Esophagus squamous epithelium (tissue), 5 donors: ENCODE data around the gene GRIK4. TPM values are rescaled to one million over a fixed set of nuclear protein-coding genes. Genes with fewer than 3 reads are reported as not detected.

Experiments used
- DNase-seq: peaks from one replicate; lab custom pipeline; 2025; lab: John Stamatoyannopoulos, UW
- H3K27ac ChIP-seq, 4 donors: fragments of 200-600 bp; sonication (generic); one replicate each; pipeline ENCODE4 v1.5.1; 2016 to 2019; ENCODE audit warnings: mild to moderate bottlenecking in 1 of 4
- H3K27me3 ChIP-seq, 4 donors: fragments of 200-600 bp; sonication (generic); 1 replicate in 3 of 4; 2 replicates in 1 of 4; pipeline versions ENCODE4 v1.5.1 to v1.6.0; 2017 to 2021; ENCODE audit warnings: antibody characterized with exemption in 1 of 4
- H3K36me3 ChIP-seq, 3 donors: fragments of 200-600 bp; sonication (generic); one replicate each; pipeline ENCODE4 v1.5.1; 2016 to 2019
- H3K4me1 ChIP-seq, 3 donors: fragments of 200-600 bp; sonication (generic); one replicate each; pipeline ENCODE4 v1.5.1; 2017 to 2019
- H3K4me3 ChIP-seq, 4 donors: fragments of 200-600 bp; sonication (generic); 1 replicate in 3 of 4; 2 replicates in 1 of 4; pipeline ENCODE4 v1.5.1; 2016 to 2019; ENCODE audit warnings: mild to moderate bottlenecking in 2 of 4, moderate library complexity in 1 of 4
- H3K9me3 ChIP-seq, 3 donors: fragments of 200-600 bp; sonication (generic); one replicate each; pipeline ENCODE4 v1.5.1; 2016 to 2019
- CTCF ChIP-seq, 6 experiments: fragments of 450-650 bp in 4 of 6; fragments of 200-600 bp in 2 of 6; sonication (generic) in 2 of 6; IDR thresholded peaks; one replicate each; pipeline ENCODE4 v1.5.1; 2016 to 2019; ENCODE audit warnings: antibody characterized with exemption in 6 of 6, mild to moderate bottlenecking in 4 of 6, moderate library complexity in 4 of 6
- POLR2A ChIP-seq, 4 donors: fragments of 450-650 bp; IDR thresholded peaks; one replicate each; pipeline ENCODE4 v1.6.1; 2017; ENCODE audit warnings: antibody characterized with exemption in 4 of 4, mild to moderate bottlenecking in 4 of 4, moderate library complexity in 3 of 4
- WGBS, 2 donors: methylation state at CpG; one replicate each; pipeline ENCODE4 v1.1.5; 2018; 5-methylcytosine and 5-hydroxymethylcytosine counted together
- intact Hi-C: fragments of 100-400 bp; cut with DNase I; formaldehyde crosslinking; loops from one replicate; pipeline ENCODE4 v1.15.0; 2022
- total RNA-seq, 4 donors: library from RNA; depleted of rRNA; stranded (reverse); fragments of >200 nt; gene quantifications; one replicate each; pipeline ENCODE4 v1.1.0, GENCODE V29; 2016
- donor health status: DM: yes; HTN: yes; CAD: no.

Gene GRIK4
- total RNA-seq, 4 donors from 2014 or later, result 0.15 to 0.19 TPM; not detected in 2

- Histone ChIP-seq H3K27me3 (no peaks in the 10 kb centered on the region), H3K27ac (no peak overlapping the region), H3K4me3 (no peak overlapping the region), H3K4me1 (peaks cover 0 to 5% (median 0%) of the 10 kb centered on the region in 3 donors), H3K9me3 (no peaks in the 10 kb centered on the region), H3K36me3 (no peaks in the 10 kb centered on the region)
- DNase-seq, result no peak
- intact Hi-C loops, result no loop called here
- 33 to 40% methylated on average over 3 to 4 of the region's 4 CpGs for WGBS, 2 donors
- TF ChIP-seq CTCF (IDR thresholded peaks at IDR 0.05), result no peak
- no peak for TF ChIP-seq POLR2A (IDR thresholded peaks at IDR 0.05)
These were observed 114.0 kb downstream of the GRIK4 start for GRCh38 chr11:120625565-120625964.

GRCh38 chr11:120626791-120627190, 115.2 kb downstream of the GRIK4 start:
- Histone ChIP-seq H3K9me3 (no peaks in the 10 kb centered on the region), H3K36me3 (no peaks in the 10 kb centered on the region), H3K27ac (no peak overlapping the region), H3K4me3 (no peak overlapping the region), H3K4me1 (peaks cover 0 to 5% (median 0%) of the 10 kb centered on the region in 3 donors), H3K27me3 (no peaks in the 10 kb centered on the region)
- TF ChIP-seq CTCF (IDR thresholded peaks at IDR 0.05), result no peak
- no peak for TF ChIP-seq POLR2A (IDR thresholded peaks at IDR 0.05)
- WGBS, 2 donors, result 90 to 98% methylated on average over 5 to 7 of the region's 7 CpGs
- intact Hi-C loops, result no loop called here
- no peak for DNase-seq

GRCh38 chr11:120627327-120628163, 116.0 kb downstream of the GRIK4 start:
- no peaks in the 10 kb centered on the region for H3K9me3 ChIP-seq
- no peak overlapping the region for H3K27ac ChIP-seq
- no peaks in the 10 kb centered on the region for H3K27me3 ChIP-seq
- H3K4me3 ChIP-seq, result no peak overlapping the region
- H3K36me3 ChIP-seq, result no peaks in the 10 kb centered on the region
- H3K4me1 ChIP-seq, result peaks cover 0 to 4% (median 0%) of the 10 kb centered on the region in 3 donors
- WGBS, 2 donors, result 59 to 89% methylated on average over 5 to 6 of the region's 7 CpGs
- TF ChIP-seq POLR2A (IDR thresholded peaks at IDR 0.05), result no peak
- no peak for TF ChIP-seq CTCF (IDR thresholded peaks at IDR 0.05)
- intact Hi-C loops, result no loop called here
- no peak for DNase-seq

GRCh38 chr11:120629407-120630080, 118.0 kb downstream of the GRIK4 start:
- no peaks in the 10 kb centered on the region for H3K9me3 ChIP-seq
- TF ChIP-seq POLR2A (IDR thresholded peaks at IDR 0.05) (no peak), CTCF (IDR thresholded peaks at IDR 0.05) (no peak)
- no peak for DNase-seq
- WGBS, 2 donors, result 79 to 90% methylated on average over 4 to 11 of the region's 13 CpGs
- no peaks in the 10 kb centered on the region for H3K36me3 ChIP-seq
- intact Hi-C loops, result no loop called here
- no peak overlapping the region for H3K4me3 ChIP-seq
- H3K4me1 ChIP-seq, result no peaks in the 10 kb centered on the region
- no peak overlapping the region for H3K27ac ChIP-seq
- no peaks in the 10 kb centered on the region for H3K27me3 ChIP-seq

GRCh38 chr11:120630122-120630521, 118.6 kb downstream of the GRIK4 start:
- intact Hi-C loops, result no loop called here
- H3K4me3 ChIP-seq, result no peak overlapping the region
- H3K27ac ChIP-seq, result no peak overlapping the region
- no peaks in the 10 kb centered on the region for H3K36me3 ChIP-seq
- H3K27me3 ChIP-seq, result peaks cover 0 to 2% (median 0%) of the 10 kb centered on the region in 4 donors
- TF ChIP-seq POLR2A (IDR thresholded peaks at IDR 0.05) (no peak), CTCF (IDR thresholded peaks at IDR 0.05) (no peak)
- DNase-seq, result no peak
- H3K9me3 ChIP-seq, result no peaks in the 10 kb centered on the region
- 11 to 23% methylated on average over 1 of the region's 2 CpGs for WGBS, 2 donors
- no peaks in the 10 kb centered on the region for H3K4me1 ChIP-seq
